Uterus (tissue), 2 donors: Measurements from ENCODE around the gene PTPRN2.

Experiments
- POLR2A ChIP-seq, 2 donors: fragments of 450-650 bp; IDR thresholded peaks; one replicate each; pipeline ENCODE4 v1.6.1; 2016; ENCODE audit warnings: antibody characterized with exemption in 2 of 2, mild to moderate bottlenecking in 1 of 2, moderate library complexity in 1 of 2
- TF ChIP-seq, protein P1 (sequence below), 4 experiments: fragments of 200-600 bp in 2 of 4; fragments of 450-650 bp in 2 of 4; sonication (generic) in 2 of 4; IDR thresholded peaks; one replicate each; pipeline ENCODE4 v1.5.1; 2016 to 2019; ENCODE audit warnings: antibody characterized with exemption in 4 of 4, mild to moderate bottlenecking in 2 of 4, moderate library complexity in 1 of 4

DNA sequence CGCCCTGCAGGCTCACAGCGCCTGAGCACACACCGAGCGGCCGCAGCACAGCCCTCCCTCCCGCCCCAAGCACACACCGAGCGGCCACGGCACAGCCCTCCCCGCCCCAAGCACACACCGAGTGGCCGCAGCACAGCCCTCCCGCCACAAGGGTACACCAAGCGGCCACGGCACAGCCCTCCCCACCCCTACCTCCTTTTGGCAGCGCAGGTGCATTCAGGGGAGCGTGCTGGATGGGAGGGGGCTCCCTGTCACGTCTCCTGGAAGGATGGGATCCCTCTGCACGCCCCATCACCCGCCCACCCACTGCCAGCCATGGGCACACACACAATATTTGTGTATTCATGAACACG lies 768.2 kb downstream of the PTPRN2 start:
- TF ChIP-seq, protein P1, sequence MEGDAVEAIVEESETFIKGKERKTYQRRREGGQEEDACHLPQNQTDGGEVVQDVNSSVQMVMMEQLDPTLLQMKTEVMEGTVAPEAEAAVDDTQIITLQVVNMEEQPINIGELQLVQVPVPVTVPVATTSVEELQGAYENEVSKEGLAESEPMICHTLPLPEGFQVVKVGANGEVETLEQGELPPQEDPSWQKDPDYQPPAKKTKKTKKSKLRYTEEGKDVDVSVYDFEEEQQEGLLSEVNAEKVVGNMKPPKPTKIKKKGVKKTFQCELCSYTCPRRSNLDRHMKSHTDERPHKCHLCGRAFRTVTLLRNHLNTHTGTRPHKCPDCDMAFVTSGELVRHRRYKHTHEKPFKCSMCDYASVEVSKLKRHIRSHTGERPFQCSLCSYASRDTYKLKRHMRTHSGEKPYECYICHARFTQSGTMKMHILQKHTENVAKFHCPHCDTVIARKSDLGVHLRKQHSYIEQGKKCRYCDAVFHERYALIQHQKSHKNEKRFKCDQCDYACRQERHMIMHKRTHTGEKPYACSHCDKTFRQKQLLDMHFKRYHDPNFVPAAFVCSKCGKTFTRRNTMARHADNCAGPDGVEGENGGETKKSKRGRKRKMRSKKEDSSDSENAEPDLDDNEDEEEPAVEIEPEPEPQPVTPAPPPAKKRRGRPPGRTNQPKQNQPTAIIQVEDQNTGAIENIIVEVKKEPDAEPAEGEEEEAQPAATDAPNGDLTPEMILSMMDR (IDR thresholded peaks at IDR 0.05): no peak
- TF ChIP-seq POLR2A (IDR thresholded peaks at IDR 0.05): no peak
